Naive B cell (primary cell): ENCODE data around the gene RUNX2. TPM values are rescaled to one million over a fixed set of nuclear protein-coding genes. Genes with fewer than 3 reads are reported as not detected.
"Not testable (repeated sequence)": the region's sequence is repeated elsewhere in the genome, so short reads cannot be mapped to it uniquely, and the experiment has no call there.

Experiments
- ATAC-seq, 2 donors: fragments of 150-1000 bp; cut with Tn5 transposase; 2 replicates each; pipeline ENCODE4 v1.10.0; 2021; ENCODE audit warnings: low read depth in 2 of 2, mild to moderate bottlenecking in 2 of 2, moderate library complexity in 2 of 2
- DNase-seq: peaks from one replicate; pipeline ENCODE4 v3.0.0; 2022
- H3K27ac Mint-ChIP-seq, 6 donors: one replicate each; pipeline ENCODE4 v1.8.0; 2020 to 2022; ENCODE audit warnings: mild to moderate bottlenecking in 6 of 6, mixed read lengths in 6 of 6, moderate library complexity in 5 of 6, inconsistent platforms in 2 of 6
- H3K27me3 Mint-ChIP-seq, 3 donors: one replicate each; pipeline ENCODE4 v1.8.0; 2021 to 2022; ENCODE audit warnings: mixed read lengths in 3 of 3, mild to moderate bottlenecking in 1 of 3
- H3K36me3 Mint-ChIP-seq, 2 donors: one replicate each; pipeline ENCODE4 v1.8.0; 2020 to 2022; ENCODE audit warnings: mixed read lengths in 2 of 2, inconsistent platforms in 1 of 2, mild to moderate bottlenecking in 1 of 2
- H3K4me1 Mint-ChIP-seq, 3 donors: one replicate each; pipeline ENCODE4 v1.8.0; 2020 to 2022; ENCODE audit warnings: mixed read lengths in 3 of 3, inconsistent platforms in 1 of 3, mild to moderate bottlenecking in 1 of 3, moderate library complexity in 1 of 3
- H3K4me3 Mint-ChIP-seq, 8 donors: one replicate each; pipeline ENCODE4 v1.8.0; 2020 to 2022; ENCODE audit warnings: mild to moderate bottlenecking in 8 of 8, mixed read lengths in 8 of 8, moderate library complexity in 8 of 8, inconsistent platforms in 2 of 8
- H3K9me3 Mint-ChIP-seq, 7 donors: one replicate each; pipeline ENCODE4 v1.8.0; 2020 to 2022; ENCODE audit warnings: mixed read lengths in 7 of 7, mild to moderate bottlenecking in 5 of 7, inconsistent platforms in 2 of 7, moderate library complexity in 1 of 7
- polyA plus RNA-seq, 6 donors: library from polyadenylated mRNA; unstranded; fragments of 300-500 nt; fragmentation: Illumina TruSeq; gene quantifications; one replicate each; pipeline ENCODE4 v1.2.3, GENCODE V29; 2021; ENCODE audit warnings: low read depth in 6 of 6

RUNX2 gene
- polyA plus RNA-seq, 6 donors from 2014 or later: 0.08 to 0.37 (median 0.16) TPM; not detected in 3

GRCh38 chr6:45673167-45673566, 345.0 kb downstream of the RUNX2 start:
- not testable (repeated sequence) for H3K36me3 Mint-ChIP-seq, H3K4me3 Mint-ChIP-seq, DNase-seq, H3K27ac Mint-ChIP-seq, ATAC-seq, H3K9me3 Mint-ChIP-seq, H3K27me3 Mint-ChIP-seq
- H3K4me1 Mint-ChIP-seq: peaks cover 13 to 22% (median 16%) of the 10 kb centered on the region in 3 donors

GRCh38 chr6:45675166-45675565, 347.0 kb downstream of the RUNX2 start:
- peak overlapping the region in 1 of 8 donors; percentile 47 for H3K4me3 Mint-ChIP-seq
- not testable (repeated sequence) for ATAC-seq, DNase-seq, H3K27me3 Mint-ChIP-seq, H3K36me3 Mint-ChIP-seq, H3K9me3 Mint-ChIP-seq
- H3K4me1 Mint-ChIP-seq: peaks cover 24 to 40% (median 30%) of the 10 kb centered on the region in 3 donors
- peak overlapping the region in 2 of 6 donors; percentile 56 to 57 for H3K27ac Mint-ChIP-seq

GRCh38 chr6:45675634-45676033, 347.5 kb downstream of the RUNX2 start:
- H3K36me3 Mint-ChIP-seq: no peaks in the 10 kb centered on the region
- H3K27ac Mint-ChIP-seq: peak overlapping the region in 3 of 6 donors; percentile 42 to 95 (median 49)
- DNase-seq: no peak
- no peaks in the 10 kb centered on the region for H3K27me3 Mint-ChIP-seq
- H3K4me1 Mint-ChIP-seq: peaks cover 24 to 44% (median 30%) of the 10 kb centered on the region in 3 donors
- H3K4me3 Mint-ChIP-seq: peak overlapping the region in 1 of 8 donors; percentile 16
- H3K9me3 Mint-ChIP-seq: peaks cover 0 to 9% (median 0%) of the 10 kb centered on the region in 7 donors
- no peak for ATAC-seq

- Mint-ChIP-seq H3K27me3 (no peaks in the 10 kb centered on the region), H3K9me3 (peaks cover 0 to 9% (median 6%) of the 10 kb centered on the region in 7 donors), H3K36me3 (no peaks in the 10 kb centered on the region), H3K4me3 (peak overlapping the region in 2 of 8 donors; percentile 13 to 24), H3K27ac (peak overlapping the region in 4 of 6 donors; percentile 49 to 95 (median 86)), H3K4me1 (peaks cover 24 to 47% (median 30%) of the 10 kb centered on the region in 3 donors)
- DNase-seq (no peak), ATAC-seq (no peak)
These were observed 348.2 kb downstream of the RUNX2 start for GRCh38 chr6:45676380-45676779.

GRCh38 chr6:45677381-45678284, 349.5 kb downstream of the RUNX2 start:
- DNase-seq: peak; percentile 86
- peaks cover 7 to 9% of the 10 kb centered on the region in 2 donors for H3K36me3 Mint-ChIP-seq
- H3K4me1 Mint-ChIP-seq: peaks cover 34 to 58% (median 41%) of the 10 kb centered on the region in 3 donors
- peak overlapping the region; percentile 16 to 86 (median 73) for H3K4me3 Mint-ChIP-seq
- H3K27me3 Mint-ChIP-seq: peaks cover 0 to 4% (median 0%) of the 10 kb centered on the region in 3 donors
- peaks cover 0 to 20% (median 14%) of the 10 kb centered on the region in 7 donors for H3K9me3 Mint-ChIP-seq
- peak; percentile 76 to 78 for ATAC-seq
- peak overlapping the region; percentile 84 to 97 (median 94) for H3K27ac Mint-ChIP-seq

GRCh38 chr6:45678285-45678607, 350.1 kb downstream of the RUNX2 start:
- Mint-ChIP-seq H3K27ac (peak overlapping the region; percentile 84 to 97 (median 94)), H3K9me3 (peaks cover 0 to 25% (median 16%) of the 10 kb centered on the region in 7 donors), H3K4me3 (peak overlapping the region in 6 of 8 donors; percentile 16 to 86 (median 76)), H3K4me1 (peaks cover 34 to 64% (median 41%) of the 10 kb centered on the region in 3 donors), H3K27me3 (peaks cover 0 to 4% (median 0%) of the 10 kb centered on the region in 3 donors), H3K36me3 (peaks cover 7 to 9% of the 10 kb centered on the region in 2 donors)
- DNase-seq (no peak), ATAC-seq (no peak)

- peaks cover 0 to 33% (median 20%) of the 10 kb centered on the region in 7 donors for H3K9me3 Mint-ChIP-seq
- H3K4me1 Mint-ChIP-seq: peaks cover 34 to 66% (median 41%) of the 10 kb centered on the region in 3 donors
- H3K36me3 Mint-ChIP-seq: peaks cover 7 to 9% of the 10 kb centered on the region in 2 donors
- H3K27ac Mint-ChIP-seq: peak overlapping the region in 5 of 6 donors; percentile 69 to 95 (median 92)
- H3K4me3 Mint-ChIP-seq: peak overlapping the region in 5 of 8 donors; percentile 25 to 67 (median 47)
- ATAC-seq (no peak), DNase-seq (no peak)
- H3K27me3 Mint-ChIP-seq: peaks cover 0 to 4% (median 0%) of the 10 kb centered on the region in 3 donors
These were observed 351.0 kb downstream of the RUNX2 start for GRCh38 chr6:45679163-45679562.

GRCh38 chr6:45679631-45680030, 351.5 kb downstream of the RUNX2 start:
- ATAC-seq: no peak
- H3K36me3 Mint-ChIP-seq: peaks cover 7 to 9% of the 10 kb centered on the region in 2 donors
- H3K27me3 Mint-ChIP-seq: peaks cover 0 to 4% (median 0%) of the 10 kb centered on the region in 3 donors
- H3K4me1 Mint-ChIP-seq: peaks cover 34 to 66% (median 41%) of the 10 kb centered on the region in 3 donors
- peaks cover 0 to 35% (median 20%) of the 10 kb centered on the region in 7 donors for H3K9me3 Mint-ChIP-seq
- no peak for DNase-seq
- H3K27ac Mint-ChIP-seq: peak overlapping the region in 4 of 6 donors; percentile 26 to 95 (median 80)
- peak overlapping the region in 5 of 8 donors; percentile 10 to 67 (median 54) for H3K4me3 Mint-ChIP-seq

- peaks cover 38 to 63% (median 40%) of the 10 kb centered on the region in 3 donors for H3K4me1 Mint-ChIP-seq
- H3K4me3 Mint-ChIP-seq: peak overlapping the region in 6 of 8 donors; percentile 4 to 71 (median 45)
These were observed 353.9 kb downstream of the RUNX2 start for GRCh38 chr6:45681860-45682511.

GRCh38 chr6:45684476-45684875, 356.3 kb downstream of the RUNX2 start:
- Mint-ChIP-seq H3K36me3 (peaks cover 9 to 27% of the 10 kb centered on the region in 2 donors), H3K4me1 (peaks cover 23 to 54% (median 30%) of the 10 kb centered on the region in 3 donors), H3K27me3 (peaks cover 8 to 17% (median 17%) of the 10 kb centered on the region in 3 donors), H3K4me3 (no peak overlapping the region), H3K27ac (no peak overlapping the region), H3K9me3 (peaks cover 3 to 40% (median 27%) of the 10 kb centered on the region in 7 donors)
- ATAC-seq (no peak), DNase-seq (no peak)

More at GRCh38 chr6:45681860-45682511, 353.9 kb downstream of the RUNX2 start:
- peaks cover 3 to 40% (median 28%) of the 10 kb centered on the region in 7 donors for H3K9me3 Mint-ChIP-seq
- peaks cover 4 to 14% (median 12%) of the 10 kb centered on the region in 3 donors for H3K27me3 Mint-ChIP-seq
- peak; percentile 77 to 81 for ATAC-seq
- DNase-seq: peak; percentile 84
- H3K27ac Mint-ChIP-seq: peak overlapping the region; percentile 54 to 98 (median 92)
- H3K36me3 Mint-ChIP-seq: peaks cover 9 to 21% of the 10 kb centered on the region in 2 donors

- peaks cover 21 to 48% (median 27%) of the 10 kb centered on the region in 3 donors for H3K4me1 Mint-ChIP-seq
- peaks cover 9 to 27% of the 10 kb centered on the region in 2 donors for H3K36me3 Mint-ChIP-seq
- ATAC-seq (no peak), DNase-seq (no peak)
- no peak overlapping the region for H3K27ac Mint-ChIP-seq
- H3K9me3 Mint-ChIP-seq: peaks cover 3 to 38% (median 25%) of the 10 kb centered on the region in 7 donors
- H3K4me3 Mint-ChIP-seq: no peak overlapping the region
- H3K27me3 Mint-ChIP-seq: peaks cover 8 to 17% (median 17%) of the 10 kb centered on the region in 3 donors
These were observed 356.9 kb downstream of the RUNX2 start for GRCh38 chr6:45685076-45685475.

- H3K27ac Mint-ChIP-seq: peak overlapping the region in 3 of 6 donors; percentile 8 to 76 (median 61)
- H3K4me3 Mint-ChIP-seq: peak overlapping the region in 2 of 8 donors; percentile 17 to 24
- H3K4me1 Mint-ChIP-seq: peaks cover 16 to 35% (median 21%) of the 10 kb centered on the region in 3 donors
- DNase-seq (no peak), ATAC-seq (no peak)
- peaks cover 4 to 21% of the 10 kb centered on the region in 2 donors for H3K36me3 Mint-ChIP-seq
- H3K27me3 Mint-ChIP-seq: peaks cover 4 to 29% (median 17%) of the 10 kb centered on the region in 3 donors
- peaks cover 3 to 28% (median 19%) of the 10 kb centered on the region in 7 donors for H3K9me3 Mint-ChIP-seq
These were observed 358.9 kb downstream of the RUNX2 start for GRCh38 chr6:45686841-45687569.
